KMS-11 (cell line): ENCODE measurements around the gene STAT4.

Experiments
- H2AFZ ChIP-seq: fragments of 200-600 bp; sonication (generic); 2 replicates; pipeline ENCODE4 v1.6.1; 2016; ENCODE audit warnings: antibody characterized with exemption, mixed run types, low read depth
- H3K27ac ChIP-seq: fragments of 200-600 bp; sonication (generic); 2 replicates; pipeline ENCODE4 v1.6.1; 2016; ENCODE audit warnings: mild to moderate bottlenecking, mixed run types
- H3K27me3 ChIP-seq: fragments of 200-600 bp; sonication (generic); 2 replicates; pipeline ENCODE4 v1.6.1; 2017; ENCODE audit warnings: mild to moderate bottlenecking, low read depth, mixed run types, moderate library complexity; ENCODE audit not compliant: insufficient read depth
- H3K36me3 ChIP-seq: fragments of 200-600 bp; sonication (generic); 2 replicates; pipeline ENCODE4 v1.6.1; 2017; ENCODE audit warnings: mild to moderate bottlenecking, mixed run types; ENCODE audit not compliant: insufficient read depth
- H3K4me1 ChIP-seq: fragments of 200-600 bp; sonication (generic); 2 replicates; pipeline ENCODE4 v1.6.1; 2016; ENCODE audit warnings: mild to moderate bottlenecking, low read depth, mixed run types; ENCODE audit not compliant: poor library complexity, severe bottlenecking
- H3K4me2 ChIP-seq: fragments of 200-600 bp; sonication (generic); 2 replicates; pipeline ENCODE4 v1.7.0; 2016; ENCODE audit warnings: mild to moderate bottlenecking, mixed run types
- H3K4me3 ChIP-seq: fragments of 200-600 bp; sonication (generic); IDR thresholded peaks from 2 replicates; pipeline ENCODE4 v1.6.1; 2017; ENCODE audit warnings: low read depth, low read length, mixed read lengths; ENCODE audit not compliant: insufficient read depth
- H3K79me2 ChIP-seq: fragments of 200-600 bp; sonication (generic); 2 replicates; pipeline ENCODE4 v1.6.1; 2016; ENCODE audit warnings: low read depth, mixed run types; ENCODE audit not compliant: insufficient read depth
- H3K9ac ChIP-seq: fragments of 200-600 bp; sonication (generic); 2 replicates; pipeline ENCODE4 v1.6.1; 2016; ENCODE audit warnings: mild to moderate bottlenecking, mixed run types
- H4K20me1 ChIP-seq: fragments of 200-600 bp; sonication (generic); 2 replicates; pipeline ENCODE4 v1.6.1; 2016; ENCODE audit warnings: mild to moderate bottlenecking, mixed run types; ENCODE audit not compliant: insufficient read depth
- TF ChIP-seq, protein P1 (sequence below): fragments of 200-600 bp; sonication (generic); conservative IDR thresholded peaks from 2 replicates; pipeline ENCODE4 v1.6.1; 2017; ENCODE audit warnings: low read depth, mild to moderate bottlenecking, antibody characterized with exemption, low read length, moderate library complexity, mixed read lengths

The STAT4 gene

GRCh38 chr2:191061381-191061980 is 89.3 kb downstream of the STAT4 start:
- Histone ChIP-seq H3K9ac (no peak overlapping the region), H3K36me3 (no peaks in the 10 kb centered on the region), H3K4me1 (no peaks in the 10 kb centered on the region), H2AFZ (no peak overlapping the region), H3K27ac (no peak overlapping the region), H4K20me1 (no peaks in the 10 kb centered on the region), H3K4me2 (no peak overlapping the region), H3K79me2 (no peaks in the 10 kb centered on the region), H3K27me3 (no peaks in the 10 kb centered on the region), H3K4me3 (no peak overlapping the region)
- TF ChIP-seq, protein P1, sequence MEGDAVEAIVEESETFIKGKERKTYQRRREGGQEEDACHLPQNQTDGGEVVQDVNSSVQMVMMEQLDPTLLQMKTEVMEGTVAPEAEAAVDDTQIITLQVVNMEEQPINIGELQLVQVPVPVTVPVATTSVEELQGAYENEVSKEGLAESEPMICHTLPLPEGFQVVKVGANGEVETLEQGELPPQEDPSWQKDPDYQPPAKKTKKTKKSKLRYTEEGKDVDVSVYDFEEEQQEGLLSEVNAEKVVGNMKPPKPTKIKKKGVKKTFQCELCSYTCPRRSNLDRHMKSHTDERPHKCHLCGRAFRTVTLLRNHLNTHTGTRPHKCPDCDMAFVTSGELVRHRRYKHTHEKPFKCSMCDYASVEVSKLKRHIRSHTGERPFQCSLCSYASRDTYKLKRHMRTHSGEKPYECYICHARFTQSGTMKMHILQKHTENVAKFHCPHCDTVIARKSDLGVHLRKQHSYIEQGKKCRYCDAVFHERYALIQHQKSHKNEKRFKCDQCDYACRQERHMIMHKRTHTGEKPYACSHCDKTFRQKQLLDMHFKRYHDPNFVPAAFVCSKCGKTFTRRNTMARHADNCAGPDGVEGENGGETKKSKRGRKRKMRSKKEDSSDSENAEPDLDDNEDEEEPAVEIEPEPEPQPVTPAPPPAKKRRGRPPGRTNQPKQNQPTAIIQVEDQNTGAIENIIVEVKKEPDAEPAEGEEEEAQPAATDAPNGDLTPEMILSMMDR: no peak

DNA sequence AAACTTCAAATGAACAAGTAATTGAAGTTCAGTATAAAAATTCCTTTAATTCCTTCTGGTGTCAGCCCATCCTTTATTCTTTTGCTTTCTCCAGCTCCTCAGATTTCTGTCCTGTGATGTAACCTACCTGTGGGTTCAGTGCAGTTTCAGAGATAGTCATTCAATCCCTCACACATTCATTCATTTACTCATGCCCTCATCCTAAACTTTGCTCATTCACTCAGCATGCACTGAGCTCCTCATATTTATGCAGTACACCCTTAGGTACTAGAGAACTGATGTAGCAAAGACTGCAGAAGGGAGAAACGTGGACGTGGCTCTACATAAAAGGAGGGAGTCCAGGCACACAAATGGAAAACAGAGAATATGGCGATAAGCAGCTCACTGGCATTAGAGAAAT is 91.5 kb downstream of the STAT4 start:
- no peak overlapping the region for H3K4me3 ChIP-seq
- no peak overlapping the region for H3K27ac ChIP-seq
- TF ChIP-seq, protein P1: no peak

GRCh38 chr2:191056228-191056627 is 94.6 kb downstream of the STAT4 start:
- H3K4me2 ChIP-seq: no peak overlapping the region
- H3K27me3 ChIP-seq: no peaks in the 10 kb centered on the region
- TF ChIP-seq, protein P1: no peak
- no peaks in the 10 kb centered on the region for H3K79me2 ChIP-seq
- no peak overlapping the region for H2AFZ ChIP-seq
- H3K27ac ChIP-seq: no peak overlapping the region
- peaks cover 8% of the 10 kb centered on the region for H3K4me1 ChIP-seq
- H3K36me3 ChIP-seq: no peaks in the 10 kb centered on the region
- H4K20me1 ChIP-seq: no peaks in the 10 kb centered on the region
- H3K9ac ChIP-seq: no peak overlapping the region
- H3K4me3 ChIP-seq: no peak overlapping the region

More for the DNA sequence above, 91.5 kb downstream of the STAT4 start:
- Histone ChIP-seq H2AFZ (no peak overlapping the region), H3K9ac (no peak overlapping the region), H3K79me2 (no peaks in the 10 kb centered on the region), H3K4me1 (no peaks in the 10 kb centered on the region), H3K36me3 (no peaks in the 10 kb centered on the region), H4K20me1 (no peaks in the 10 kb centered on the region), H3K27me3 (no peaks in the 10 kb centered on the region), H3K4me2 (no peak overlapping the region)

DNA sequence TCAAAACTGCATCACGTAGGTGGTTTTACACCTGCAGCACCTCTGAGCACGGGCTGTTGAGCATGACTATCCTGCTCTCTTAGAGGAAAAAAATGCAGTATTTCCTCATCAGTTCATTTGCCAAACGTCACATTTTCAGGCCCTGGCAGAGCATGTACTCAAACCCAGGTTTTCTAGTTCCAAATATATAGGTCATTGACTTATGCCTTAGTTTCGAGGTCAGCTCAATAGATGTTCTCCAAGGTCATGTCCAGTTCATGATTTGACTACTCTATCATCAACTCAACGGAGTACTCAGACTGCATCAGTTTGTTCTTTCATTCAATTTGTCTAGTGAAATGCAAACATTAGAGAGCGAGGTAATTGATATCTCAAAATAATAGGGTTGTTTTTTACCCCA is 97.5 kb downstream of the STAT4 start:
- Histone ChIP-seq H3K27me3 (no peaks in the 10 kb centered on the region), H3K79me2 (no peaks in the 10 kb centered on the region), H3K4me3 (no peak overlapping the region), H3K4me1 (peaks cover 11% of the 10 kb centered on the region), H2AFZ (no peak overlapping the region), H3K36me3 (no peaks in the 10 kb centered on the region), H4K20me1 (no peaks in the 10 kb centered on the region), H3K4me2 (no peak overlapping the region), H3K9ac (no peak overlapping the region), H3K27ac (no peak overlapping the region)
- TF ChIP-seq, protein P1: no peak
